GM19468 (cell line): Measurements from ENCODE around the gene MRPS35.

Source experiments
- ATAC-seq: cut with Tn5 transposase; IDR thresholded peaks from one replicate; pipeline ENCODE4 v1.9.1; 2021; ENCODE audit warnings: mild to moderate bottlenecking, moderate library complexity, moderate number of reproducible peaks; ENCODE audit not compliant: unreplicated experiment; ENCODE audit errors: extremely low read depth

The MRPS35 gene

GRCh38 chr12:27769142-27769673, 58.6 kb downstream of the MRPS35 start:
- no peak for ATAC-seq

DNA sequence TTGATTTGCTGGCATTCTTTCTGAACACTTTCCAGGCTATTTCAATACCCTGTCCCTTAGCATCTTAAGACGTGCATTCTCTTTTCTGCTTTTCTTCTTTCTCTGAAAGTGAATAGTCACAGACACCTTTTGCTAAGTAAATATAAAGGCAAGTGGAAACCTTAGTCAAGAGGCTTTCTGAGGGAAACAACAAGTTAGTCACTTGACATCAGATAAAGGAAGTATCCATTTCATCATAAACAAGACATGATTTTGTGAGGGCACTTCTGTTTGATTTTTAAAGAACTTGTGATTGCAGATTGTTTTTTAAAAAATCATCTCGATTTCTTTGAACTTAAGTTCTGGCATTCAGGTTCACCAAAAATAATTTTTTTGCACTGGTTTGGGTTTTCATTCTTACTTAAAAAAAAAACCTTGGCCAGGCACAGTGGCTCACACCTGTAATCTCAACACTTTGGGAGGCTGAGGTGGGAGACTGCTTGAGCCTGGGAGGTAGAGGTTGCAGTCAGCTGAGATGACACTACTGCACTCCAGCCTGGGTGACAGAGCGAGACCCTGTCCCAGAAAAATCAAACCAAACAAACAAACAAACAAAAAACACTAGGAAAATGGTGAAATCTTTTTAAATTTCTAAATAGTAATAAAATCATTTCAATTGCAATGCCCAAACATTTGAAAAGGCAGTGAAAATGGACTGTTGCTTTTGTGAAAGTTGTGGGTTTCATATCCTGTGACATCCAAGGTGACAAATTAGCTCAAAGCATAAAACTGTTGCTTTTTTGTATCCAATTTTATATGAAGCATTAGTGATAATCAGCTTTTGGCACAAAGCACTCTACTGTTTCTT, 61.1 kb downstream of the MRPS35 start:
- ATAC-seq: no peak

DNA sequence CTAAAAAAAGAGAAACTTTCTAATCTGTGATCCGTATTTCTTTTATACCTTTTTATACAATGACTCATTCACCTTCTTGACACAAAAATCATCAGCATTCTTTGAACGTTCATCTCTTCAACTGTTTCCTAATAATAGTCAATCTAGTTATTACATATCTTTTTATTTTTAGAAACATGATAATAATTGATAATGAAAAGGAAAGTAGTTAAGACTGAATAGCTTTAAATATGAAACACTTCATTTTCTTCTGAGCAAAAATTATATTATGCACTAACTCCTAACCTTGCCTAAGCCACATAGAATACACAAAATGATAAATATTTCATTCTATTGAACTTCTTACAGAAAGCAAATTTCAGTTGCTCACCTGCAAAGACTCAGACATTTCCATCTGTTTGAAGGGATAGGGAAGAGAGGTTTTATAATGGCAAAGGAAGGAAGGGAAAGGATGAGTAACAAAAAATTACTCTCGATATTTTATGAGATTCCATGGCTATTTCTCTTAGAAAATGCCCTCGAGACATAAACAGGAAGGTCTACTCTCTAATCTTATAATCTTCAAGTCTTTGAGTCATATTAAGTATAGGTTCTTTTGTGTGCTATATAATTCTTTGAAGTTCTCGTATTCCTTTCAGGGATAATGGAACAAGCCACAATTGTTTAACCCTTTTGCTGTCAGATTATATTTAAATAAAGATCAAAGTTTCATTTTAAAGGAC, 61.9 kb downstream of the MRPS35 start:
- no peak for ATAC-seq

DNA sequence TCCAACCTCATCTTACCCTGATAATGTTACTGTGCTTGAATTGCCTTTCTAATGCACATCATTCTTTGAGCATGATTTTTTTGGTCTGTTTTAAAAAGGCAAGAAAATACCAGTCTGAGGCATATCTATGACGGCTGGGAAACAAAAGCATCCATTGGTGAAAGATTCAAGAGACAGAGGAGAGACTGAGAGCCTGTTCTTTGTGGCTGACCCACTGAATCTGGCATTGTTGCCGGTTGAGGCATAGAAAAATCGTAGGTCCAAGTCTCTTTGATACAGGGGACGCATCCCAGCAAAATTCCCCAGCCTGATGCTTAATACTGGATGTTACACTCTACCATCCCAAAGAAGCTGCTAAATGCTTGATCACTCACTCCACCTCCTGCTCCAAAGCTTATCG, 66.5 kb downstream of the MRPS35 start:
- ATAC-seq: no peak

DNA sequence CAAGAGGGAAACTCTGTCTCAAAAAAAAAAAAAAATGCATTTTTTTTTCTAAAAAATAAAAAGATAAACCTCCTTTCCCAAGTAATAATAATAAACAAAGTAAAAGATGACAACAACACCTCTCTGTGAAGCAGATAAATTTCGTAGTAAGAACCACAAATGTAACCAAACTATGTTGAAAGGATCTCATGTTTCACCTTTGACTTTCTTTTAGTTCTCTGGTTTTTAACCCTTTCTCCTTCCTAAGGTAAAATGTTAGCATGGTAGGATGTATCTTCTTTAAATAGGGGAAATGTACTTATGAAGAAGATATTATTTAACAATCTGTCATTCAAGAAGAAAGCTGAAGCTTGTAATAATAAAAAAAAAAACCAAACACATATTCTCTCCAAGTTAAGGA, 67.6 kb downstream of the MRPS35 start:
- ATAC-seq: no peak

DNA sequence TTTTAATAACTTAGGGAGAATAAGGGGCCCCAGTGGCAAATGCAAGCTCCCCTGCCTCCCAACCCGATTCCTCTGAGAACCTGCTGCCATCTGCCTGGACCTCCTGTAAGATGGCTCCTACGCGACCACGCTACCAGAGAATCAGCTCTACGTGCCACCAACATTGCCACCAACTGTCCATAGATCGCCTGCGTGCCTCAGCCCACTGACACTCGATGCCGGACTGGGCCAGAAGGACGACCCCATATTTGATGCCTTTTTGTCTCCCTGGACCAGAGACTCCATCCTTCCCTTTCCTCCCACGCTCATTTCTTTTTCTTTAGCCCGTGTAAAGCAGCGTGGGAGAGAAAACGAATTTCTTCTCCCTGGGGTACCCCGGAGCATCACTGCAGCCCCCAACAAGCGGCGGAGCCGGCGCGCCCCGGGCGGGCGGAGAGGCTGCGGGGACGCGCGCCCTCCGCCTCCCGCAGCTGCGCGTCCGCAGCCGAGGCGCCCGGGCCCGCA, 68.8 kb downstream of the MRPS35 start:
- ATAC-seq: peak; percentile 4

- peak; percentile 53 for ATAC-seq
Measured at GRCh38 chr12:27779920-27780611, 69.4 kb downstream of the MRPS35 start, which contains the start of the genes KLHL42 and MANSC4. TSS of gene KLHL42 (plus strand) at chr12:27780233. CDS start at chr12:27780331, 98 bp downstream. TSS of gene MANSC4 (minus strand) at chr12:27780236. CDS start at chr12:27771276, 8,960 bp downstream.

DNA sequence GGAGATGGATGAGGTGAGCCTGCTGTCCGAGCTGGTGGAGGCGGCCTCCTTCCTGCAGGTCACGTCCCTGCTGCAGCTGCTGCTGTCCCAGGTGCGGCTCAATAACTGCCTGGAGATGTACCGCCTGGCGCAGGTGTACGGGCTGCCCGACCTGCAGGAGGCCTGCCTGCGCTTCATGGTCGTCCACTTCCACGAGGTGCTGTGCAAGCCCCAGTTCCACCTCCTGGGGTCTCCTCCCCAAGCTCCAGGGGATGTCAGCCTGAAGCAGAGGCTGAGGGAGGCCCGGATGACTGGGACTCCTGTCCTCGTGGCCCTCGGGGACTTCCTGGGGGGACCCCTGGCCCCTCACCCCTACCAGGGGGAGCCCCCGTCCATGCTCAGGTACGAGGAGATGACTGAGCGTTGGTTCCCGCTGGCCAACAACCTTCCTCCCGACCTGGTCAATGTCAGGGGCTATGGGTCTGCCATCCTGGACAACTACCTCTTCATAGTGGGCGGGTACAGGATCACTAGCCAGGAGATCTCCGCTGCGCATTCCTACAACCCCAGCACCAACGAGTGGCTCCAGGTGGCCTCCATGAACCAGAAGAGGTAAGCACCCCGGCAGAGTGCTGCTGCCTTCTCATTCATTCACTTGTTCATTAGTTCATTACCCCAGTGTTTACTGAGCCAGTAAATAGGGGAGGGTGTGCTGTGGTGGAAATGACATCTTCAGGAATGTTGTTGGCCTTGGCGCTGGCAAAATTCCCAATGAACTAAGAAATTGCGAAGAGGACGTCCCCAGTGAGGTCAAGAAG, 70.2 kb downstream of the MRPS35 start:
- no peak for ATAC-seq

DNA sequence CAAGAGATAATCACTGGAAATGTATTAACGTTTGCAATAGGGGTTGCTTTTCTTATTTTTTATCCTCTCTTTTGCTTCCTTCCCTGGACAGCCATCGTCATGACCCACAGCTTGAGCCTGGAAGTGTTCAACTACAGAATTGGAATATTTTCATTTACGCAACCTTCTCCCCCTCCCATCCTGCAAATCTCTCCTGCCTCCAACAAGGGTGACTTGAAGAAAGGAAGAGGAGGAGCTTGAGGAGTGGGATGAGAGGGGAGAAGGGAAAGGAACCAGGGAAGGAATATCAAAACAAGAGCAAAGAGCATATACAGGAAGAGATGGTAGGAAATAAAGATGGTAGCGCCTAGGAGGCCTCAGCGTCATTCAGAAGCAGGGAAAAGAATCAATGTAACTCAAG, 71.0 kb downstream of the MRPS35 start:
- ATAC-seq: no peak

DNA sequence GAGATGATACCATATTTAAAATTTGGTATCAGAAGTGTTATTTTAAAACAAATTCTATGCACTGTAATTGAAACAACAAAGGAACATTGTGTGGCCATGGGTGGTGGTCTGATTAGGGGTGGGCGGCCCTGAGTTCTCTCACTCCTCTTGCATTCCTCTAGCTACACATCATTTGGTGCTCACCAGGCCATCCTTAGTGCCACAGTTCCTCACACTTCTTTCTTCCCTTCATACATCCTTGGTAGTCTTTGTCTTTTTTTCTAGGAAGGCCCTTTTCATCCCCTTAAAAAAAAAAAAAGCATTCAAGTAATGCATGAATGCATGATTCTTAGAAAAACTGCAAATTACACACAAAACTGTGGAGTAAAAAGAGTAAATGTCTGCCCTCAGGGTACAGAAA, 71.8 kb downstream of the MRPS35 start:
- ATAC-seq: no peak

DNA sequence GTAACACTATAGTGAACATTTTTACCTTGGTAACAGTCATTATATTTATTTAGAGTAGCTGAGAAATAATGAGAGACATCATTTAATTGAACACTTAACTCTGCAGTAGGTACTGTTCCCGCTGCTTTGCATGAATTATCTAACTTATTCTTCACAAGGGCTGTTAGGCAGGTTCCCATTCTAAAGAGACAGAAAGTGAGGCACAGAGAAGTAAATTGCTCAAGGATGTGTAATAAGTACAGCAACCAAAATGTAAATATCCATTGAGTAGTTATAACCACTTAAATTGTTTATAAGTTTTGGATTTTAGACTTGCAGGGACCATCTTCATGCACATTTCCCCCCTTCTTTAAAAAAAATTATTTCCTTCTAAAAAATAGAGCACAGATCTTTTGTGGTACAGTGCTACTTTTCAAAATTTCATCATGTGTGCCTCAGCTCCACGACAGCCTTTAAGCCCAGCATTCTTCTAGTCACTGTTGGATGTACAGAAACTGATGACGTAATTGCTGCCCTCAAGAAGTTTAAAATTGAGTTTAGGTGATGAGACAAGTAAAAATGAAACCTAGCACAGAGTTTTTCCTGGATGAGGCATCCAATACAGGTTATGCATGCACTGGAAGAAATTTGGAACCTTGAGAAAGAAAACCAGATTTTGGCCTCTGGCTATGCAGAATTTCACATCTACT, 75.4 kb downstream of the MRPS35 start:
- no peak for ATAC-seq

DNA sequence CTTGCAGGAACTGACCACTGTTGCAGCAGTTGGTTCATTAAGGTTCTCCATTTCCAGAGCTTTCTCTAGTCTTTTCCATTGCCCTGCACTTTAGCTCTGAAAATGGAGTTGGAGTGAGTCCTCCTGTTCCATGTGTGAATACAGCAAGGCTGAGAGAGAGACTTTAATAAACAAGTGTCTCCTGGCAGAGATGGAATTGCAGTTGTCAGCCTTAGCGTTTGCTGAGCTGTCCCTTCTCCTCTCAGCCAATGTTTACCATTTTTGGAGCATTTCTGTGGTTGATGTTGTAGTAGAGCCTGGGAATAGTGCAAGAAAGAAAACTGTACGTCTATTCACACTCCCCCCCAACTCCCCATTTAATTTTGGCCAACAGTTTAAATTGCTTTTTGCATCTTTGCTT, 76.9 kb downstream of the MRPS35 start:
- ATAC-seq: no peak

GRCh38 chr12:27790179-27790578, 79.5 kb downstream of the MRPS35 start:
- no peak for ATAC-seq

DNA sequence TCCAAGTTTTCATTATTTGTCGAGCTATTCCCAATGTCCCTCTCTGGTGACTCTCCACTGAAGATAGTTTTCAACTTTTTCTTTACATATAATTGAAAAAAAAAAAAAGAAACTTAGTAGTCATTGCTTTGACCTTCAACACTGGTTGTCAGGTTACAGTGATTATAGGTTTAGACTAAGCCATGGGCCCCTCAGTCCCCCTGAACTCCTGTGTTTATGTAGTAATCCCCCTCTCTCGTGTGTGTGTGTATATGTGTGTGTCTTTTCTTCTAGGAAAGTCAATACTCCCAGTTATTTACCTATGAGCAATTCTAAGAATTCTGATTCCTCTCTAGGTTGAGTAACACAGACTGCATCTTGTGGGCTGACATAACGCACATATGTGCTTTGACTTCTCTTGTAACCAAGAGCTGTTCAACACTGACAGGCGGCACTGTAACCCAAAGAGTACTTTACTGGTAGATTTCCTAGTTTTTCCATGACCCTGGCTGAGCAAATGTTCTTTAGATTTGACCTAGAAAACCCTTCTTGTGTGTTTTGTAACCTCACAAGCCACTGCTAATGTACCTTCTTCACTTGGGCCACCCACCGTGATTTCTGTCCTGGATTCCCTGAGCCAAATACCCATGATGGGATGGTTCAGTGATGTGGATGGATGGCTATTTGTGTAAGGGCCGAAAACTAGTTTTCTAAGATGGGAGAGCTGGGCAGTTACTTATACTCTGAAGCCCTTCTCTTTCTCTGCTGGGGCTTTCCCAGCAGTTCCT, 84.4 kb downstream of the MRPS35 start:
- no peak for ATAC-seq

GRCh38 chr12:27796128-27796527, 85.5 kb downstream of the MRPS35 start:
- no peak for ATAC-seq

DNA sequence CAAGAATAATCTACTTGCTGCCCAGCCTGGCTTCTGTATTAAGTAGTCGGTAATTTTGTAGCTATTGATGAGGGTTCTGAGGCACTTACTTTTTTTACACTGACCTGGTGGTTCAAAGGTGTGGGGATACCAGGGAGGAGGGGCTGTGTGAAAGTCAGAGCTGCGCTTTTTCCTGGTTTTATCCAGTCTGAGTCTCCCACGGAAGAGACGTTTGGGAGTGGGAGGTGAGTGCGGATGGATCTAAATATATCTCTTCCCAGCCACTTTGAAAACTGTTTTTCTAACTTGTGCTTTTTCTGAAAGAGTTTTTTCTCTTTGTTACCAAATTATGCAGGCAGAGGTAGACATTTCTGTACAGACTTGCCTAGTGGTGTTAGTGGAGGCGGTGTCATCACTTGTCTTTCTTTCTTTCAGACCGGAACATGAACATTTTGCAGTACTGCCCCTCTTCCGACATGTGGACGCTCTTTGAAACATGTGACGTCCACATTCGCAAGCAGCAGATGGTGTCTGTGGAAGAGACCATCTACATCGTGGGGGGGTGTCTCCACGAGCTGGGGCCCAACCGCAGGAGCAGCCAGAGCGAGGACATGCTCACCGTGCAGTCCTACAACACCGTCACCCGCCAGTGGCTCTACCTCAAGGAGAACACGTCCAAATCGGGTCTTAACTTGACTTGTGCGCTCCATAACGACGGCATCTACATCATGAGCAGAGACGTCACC, 86.8 kb downstream of the MRPS35 start:
- ATAC-seq: no peak

GRCh38 chr12:27800819-27801218, 90.2 kb downstream of the MRPS35 start:
- ATAC-seq: no peak

- ATAC-seq: no peak
Measured at GRCh38 chr12:27801630-27802029, 91.0 kb downstream of the MRPS35 start.
